Progenitor cell of endocrine pancreas (in vitro differentiated cells): ENCODE results near the gene ARHGEF28. TPM values are rescaled to one million over a fixed set of nuclear protein-coding genes. Genes with fewer than 3 reads are reported as not detected.

Experiments
- DNase-seq: peaks from one replicate; pipeline ENCODE4 v3.0.0; 2021; ENCODE audit warnings: low spot score; ENCODE audit not compliant: unreplicated experiment
- H3K27ac Mint-ChIP-seq: 2 replicates; pipeline ENCODE4 v1.8.0; 2021; ENCODE audit warnings: mild to moderate bottlenecking, moderate library complexity, mixed read lengths
- H3K27me3 Mint-ChIP-seq: 2 replicates; pipeline ENCODE4 v1.8.0; 2021; ENCODE audit warnings: mixed read lengths
- H3K36me3 Mint-ChIP-seq: 2 replicates; pipeline ENCODE4 v1.8.0; 2022; ENCODE audit warnings: mixed read lengths; ENCODE audit not compliant: insufficient read depth
- H3K4me1 Mint-ChIP-seq: 2 replicates; pipeline ENCODE4 v1.8.0; 2021; ENCODE audit warnings: low read depth, mixed read lengths
- H3K4me3 Mint-ChIP-seq: 2 replicates; pipeline ENCODE4 v1.8.0; 2021; ENCODE audit warnings: low read depth, mild to moderate bottlenecking, moderate library complexity, mixed read lengths
- H3K9me3 Mint-ChIP-seq: 2 replicates; pipeline ENCODE4 v1.8.0; 2021; ENCODE audit warnings: low read depth, mixed read lengths
- total RNA-seq: library from RNA; stranded (reverse); gene quantifications from 2 replicates; pipeline ENCODE4 v1.2.1, GENCODE V29; 2021
- TF ChIP-seq, protein P1 (sequence below): fragments of 200-600 bp; sonication (generic); IDR thresholded peaks from one replicate; pipeline ENCODE4 v1.5.0; 2021; ENCODE audit warnings: antibody characterized with exemption, mild to moderate bottlenecking; ENCODE audit not compliant: unreplicated experiment

Gene ARHGEF28
- total RNA-seq, 1 donor from 2014 or later, result 15.0 TPM

DNA sequence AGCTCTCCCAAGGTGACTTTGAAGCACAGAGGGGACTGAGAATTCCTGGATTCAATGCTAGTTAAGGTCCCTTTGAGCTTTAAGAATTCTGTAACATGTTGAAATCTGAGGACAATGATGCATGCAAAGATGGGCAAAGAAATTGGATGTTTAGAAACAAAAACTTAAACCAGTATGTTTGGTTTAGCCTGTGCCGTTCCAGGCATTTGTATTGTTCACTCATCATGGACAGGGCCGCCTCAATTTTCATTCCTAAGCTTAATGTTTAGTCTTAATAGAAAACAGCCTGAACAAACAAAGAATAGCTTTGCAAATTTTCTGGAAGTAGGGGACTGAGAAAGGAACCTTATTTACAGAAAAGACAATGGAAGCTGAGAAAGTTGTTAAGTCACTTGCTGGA, 267.8 kb downstream of the ARHGEF28 start:
- H3K4me3 Mint-ChIP-seq, result no peak overlapping the region
- no peaks in the 10 kb centered on the region for H3K4me1 Mint-ChIP-seq
- no peaks in the 10 kb centered on the region for H3K9me3 Mint-ChIP-seq
- TF ChIP-seq, protein P1, sequence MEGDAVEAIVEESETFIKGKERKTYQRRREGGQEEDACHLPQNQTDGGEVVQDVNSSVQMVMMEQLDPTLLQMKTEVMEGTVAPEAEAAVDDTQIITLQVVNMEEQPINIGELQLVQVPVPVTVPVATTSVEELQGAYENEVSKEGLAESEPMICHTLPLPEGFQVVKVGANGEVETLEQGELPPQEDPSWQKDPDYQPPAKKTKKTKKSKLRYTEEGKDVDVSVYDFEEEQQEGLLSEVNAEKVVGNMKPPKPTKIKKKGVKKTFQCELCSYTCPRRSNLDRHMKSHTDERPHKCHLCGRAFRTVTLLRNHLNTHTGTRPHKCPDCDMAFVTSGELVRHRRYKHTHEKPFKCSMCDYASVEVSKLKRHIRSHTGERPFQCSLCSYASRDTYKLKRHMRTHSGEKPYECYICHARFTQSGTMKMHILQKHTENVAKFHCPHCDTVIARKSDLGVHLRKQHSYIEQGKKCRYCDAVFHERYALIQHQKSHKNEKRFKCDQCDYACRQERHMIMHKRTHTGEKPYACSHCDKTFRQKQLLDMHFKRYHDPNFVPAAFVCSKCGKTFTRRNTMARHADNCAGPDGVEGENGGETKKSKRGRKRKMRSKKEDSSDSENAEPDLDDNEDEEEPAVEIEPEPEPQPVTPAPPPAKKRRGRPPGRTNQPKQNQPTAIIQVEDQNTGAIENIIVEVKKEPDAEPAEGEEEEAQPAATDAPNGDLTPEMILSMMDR, result no peak
- DNase-seq, result no peak
- no peaks in the 10 kb centered on the region for H3K27me3 Mint-ChIP-seq
- H3K27ac Mint-ChIP-seq, result no peak overlapping the region
- peaks cover 16% of the 10 kb centered on the region for H3K36me3 Mint-ChIP-seq

- TF ChIP-seq, protein P1, result no peak
- Mint-ChIP-seq H3K4me3 (no peak overlapping the region), H3K4me1 (no peaks in the 10 kb centered on the region), H3K27ac (no peak overlapping the region), H3K27me3 (no peaks in the 10 kb centered on the region), H3K36me3 (peaks cover 16% of the 10 kb centered on the region), H3K9me3 (no peaks in the 10 kb centered on the region)
- DNase-seq, result no peak
Observed at GRCh38 chr5:73894860-73895259, 268.9 kb downstream of the ARHGEF28 start.

- TF ChIP-seq, protein P1, result no peak
- Mint-ChIP-seq H3K9me3 (no peaks in the 10 kb centered on the region), H3K4me1 (no peaks in the 10 kb centered on the region), H3K4me3 (no peak overlapping the region), H3K27me3 (no peaks in the 10 kb centered on the region), H3K27ac (no peak overlapping the region), H3K36me3 (peaks cover 16% of the 10 kb centered on the region)
- DNase-seq, result no peak
Observed at GRCh38 chr5:73895471-73895870, 269.5 kb downstream of the ARHGEF28 start.

GRCh38 chr5:73896097-73896496, 270.1 kb downstream of the ARHGEF28 start:
- DNase-seq, result no peak
- Mint-ChIP-seq H3K27ac (no peak overlapping the region), H3K9me3 (no peaks in the 10 kb centered on the region), H3K4me1 (no peaks in the 10 kb centered on the region), H3K27me3 (no peaks in the 10 kb centered on the region), H3K4me3 (no peak overlapping the region), H3K36me3 (peaks cover 16% of the 10 kb centered on the region)
- TF ChIP-seq, protein P1, result no peak

GRCh38 chr5:73896668-73897067, 270.7 kb downstream of the ARHGEF28 start:
- H3K9me3 Mint-ChIP-seq, result no peaks in the 10 kb centered on the region
- H3K4me3 Mint-ChIP-seq, result no peak overlapping the region
- peaks cover 3% of the 10 kb centered on the region for H3K4me1 Mint-ChIP-seq
- no peak overlapping the region for H3K27ac Mint-ChIP-seq
- no peak for DNase-seq
- TF ChIP-seq, protein P1, result no peak
- peaks cover 16% of the 10 kb centered on the region for H3K36me3 Mint-ChIP-seq
- no peaks in the 10 kb centered on the region for H3K27me3 Mint-ChIP-seq
